Left ventricle myocardium inferior (tissue), 1 donor: ENCODE measurements around the gene MKS1. TPM values are rescaled to one million over a fixed set of nuclear protein-coding genes. Genes with fewer than 3 reads are reported as not detected.

Experiments used
- DNase-seq: peaks from one replicate; pipeline ENCODE4 v3.0.0-alpha.2; 2020
- H3K27ac ChIP-seq: fragments of 200-600 bp; replicated peaks from 2 replicates; pipeline ENCODE4 v1.8.0; 2021
- H3K27me3 ChIP-seq: fragments of 200-600 bp; 2 replicates; pipeline ENCODE4 v1.8.0; 2021; ENCODE audit warnings: low read depth
- H3K36me3 ChIP-seq: fragments of 200-600 bp; 2 replicates; pipeline ENCODE4 v1.8.0; 2021
- H3K4me1 ChIP-seq: fragments of 200-600 bp; 2 replicates; pipeline ENCODE4 v1.8.0; 2021
- H3K4me3 ChIP-seq: fragments of 200-600 bp; 2 replicates; pipeline ENCODE4 v1.8.0; 2021; ENCODE audit warnings: mild to moderate bottlenecking, moderate library complexity
- H3K9me3 ChIP-seq: fragments of 200-600 bp; replicated peaks from 2 replicates; pipeline ENCODE4 v1.8.0; 2021
- intact Hi-C: fragments of 100-400 bp; cut with micrococcal nuclease; formaldehyde crosslinking; loops from one replicate; pipeline ENCODE4 v1.11.0; 2022
- long read RNA-seq: library from polyadenylated mRNA; unstranded; transcript quantifications from one replicate; pipeline ENCODE4 v2.0.0, GENCODE V29; 2021
- total RNA-seq: library from RNA; stranded (reverse); fragmentation: NEBNext Ultra II Directional; extraction: Animal tissue kit (Norgen Biotek cat#: 25700); gene quantifications from one replicate; pipeline ENCODE4 v1.2.1, GENCODE V29; 2021
- TF ChIP-seq, protein P1 (sequence below): fragments of 200-600 bp; IDR thresholded peaks from 2 replicates; pipeline ENCODE4 v1.8.0; 2021; ENCODE audit warnings: antibody characterized with exemption, mild to moderate bottlenecking, borderline replicate concordance
- donor health status: DM: no; HTN: yes; CAD: no; lungs with severe emphysema.

The MKS1 gene
- total RNA-seq: 10.8 TPM
- long read RNA-seq, transcript MKS1-202 (18 exons, 2,397 nt): major isoform, 20 of 31 reads
- long read RNA-seq, partial matches to known transcripts: 3 of 31 reads
- long read RNA-seq, other reads (novel, unspliced or antisense): 8 of 31 reads

GRCh38 chr17:58219007-58219788, at the start of gene MKS1:
MKS1 (minus strand) TSS chr17:58219255; CDS start chr17:58219230, 25 bp downstream.
- peaks cover 17% of the 10 kb centered on the region for H3K4me1 ChIP-seq
- TF ChIP-seq, protein P1, sequence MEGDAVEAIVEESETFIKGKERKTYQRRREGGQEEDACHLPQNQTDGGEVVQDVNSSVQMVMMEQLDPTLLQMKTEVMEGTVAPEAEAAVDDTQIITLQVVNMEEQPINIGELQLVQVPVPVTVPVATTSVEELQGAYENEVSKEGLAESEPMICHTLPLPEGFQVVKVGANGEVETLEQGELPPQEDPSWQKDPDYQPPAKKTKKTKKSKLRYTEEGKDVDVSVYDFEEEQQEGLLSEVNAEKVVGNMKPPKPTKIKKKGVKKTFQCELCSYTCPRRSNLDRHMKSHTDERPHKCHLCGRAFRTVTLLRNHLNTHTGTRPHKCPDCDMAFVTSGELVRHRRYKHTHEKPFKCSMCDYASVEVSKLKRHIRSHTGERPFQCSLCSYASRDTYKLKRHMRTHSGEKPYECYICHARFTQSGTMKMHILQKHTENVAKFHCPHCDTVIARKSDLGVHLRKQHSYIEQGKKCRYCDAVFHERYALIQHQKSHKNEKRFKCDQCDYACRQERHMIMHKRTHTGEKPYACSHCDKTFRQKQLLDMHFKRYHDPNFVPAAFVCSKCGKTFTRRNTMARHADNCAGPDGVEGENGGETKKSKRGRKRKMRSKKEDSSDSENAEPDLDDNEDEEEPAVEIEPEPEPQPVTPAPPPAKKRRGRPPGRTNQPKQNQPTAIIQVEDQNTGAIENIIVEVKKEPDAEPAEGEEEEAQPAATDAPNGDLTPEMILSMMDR: peak; percentile 84
- H3K27ac ChIP-seq: peak within 1 kb of the TSS; percentile 84
- peaks cover 24% of the 10 kb centered on the region for H3K36me3 ChIP-seq
- H3K9me3 ChIP-seq: no peaks in the 10 kb centered on the region
- peaks cover 14% of the 10 kb centered on the region for H3K27me3 ChIP-seq
- peak within 1 kb of the TSS; percentile 82 for H3K4me3 ChIP-seq
- intact Hi-C loops: no loop called here
- peak; percentile 95 for DNase-seq

- TF ChIP-seq, protein P1: no peak
- H3K27ac ChIP-seq: no peak overlapping the region
- H3K4me1 ChIP-seq: no peaks in the 10 kb centered on the region
- DNase-seq: no peak
- intact Hi-C loops: no loop called here
- no peaks in the 10 kb centered on the region for H3K36me3 ChIP-seq
- peaks cover 81% of the 10 kb centered on the region for H3K27me3 ChIP-seq
- H3K9me3 ChIP-seq: no peaks in the 10 kb centered on the region
- H3K4me3 ChIP-seq: no peak overlapping the region
Measured at GRCh38 chr17:58268326-58268725, 49.3 kb upstream of the MKS1 start.

GRCh38 chr17:58267347-58268324, 48.6 kb upstream of the MKS1 start:
- no peak overlapping the region for H3K27ac ChIP-seq
- peaks cover 81% of the 10 kb centered on the region for H3K27me3 ChIP-seq
- intact Hi-C loops: no loop called here
- H3K4me1 ChIP-seq: no peaks in the 10 kb centered on the region
- no peak overlapping the region for H3K4me3 ChIP-seq
- H3K36me3 ChIP-seq: no peaks in the 10 kb centered on the region
- no peak for DNase-seq
- TF ChIP-seq, protein P1: no peak
- no peaks in the 10 kb centered on the region for H3K9me3 ChIP-seq

DNA sequence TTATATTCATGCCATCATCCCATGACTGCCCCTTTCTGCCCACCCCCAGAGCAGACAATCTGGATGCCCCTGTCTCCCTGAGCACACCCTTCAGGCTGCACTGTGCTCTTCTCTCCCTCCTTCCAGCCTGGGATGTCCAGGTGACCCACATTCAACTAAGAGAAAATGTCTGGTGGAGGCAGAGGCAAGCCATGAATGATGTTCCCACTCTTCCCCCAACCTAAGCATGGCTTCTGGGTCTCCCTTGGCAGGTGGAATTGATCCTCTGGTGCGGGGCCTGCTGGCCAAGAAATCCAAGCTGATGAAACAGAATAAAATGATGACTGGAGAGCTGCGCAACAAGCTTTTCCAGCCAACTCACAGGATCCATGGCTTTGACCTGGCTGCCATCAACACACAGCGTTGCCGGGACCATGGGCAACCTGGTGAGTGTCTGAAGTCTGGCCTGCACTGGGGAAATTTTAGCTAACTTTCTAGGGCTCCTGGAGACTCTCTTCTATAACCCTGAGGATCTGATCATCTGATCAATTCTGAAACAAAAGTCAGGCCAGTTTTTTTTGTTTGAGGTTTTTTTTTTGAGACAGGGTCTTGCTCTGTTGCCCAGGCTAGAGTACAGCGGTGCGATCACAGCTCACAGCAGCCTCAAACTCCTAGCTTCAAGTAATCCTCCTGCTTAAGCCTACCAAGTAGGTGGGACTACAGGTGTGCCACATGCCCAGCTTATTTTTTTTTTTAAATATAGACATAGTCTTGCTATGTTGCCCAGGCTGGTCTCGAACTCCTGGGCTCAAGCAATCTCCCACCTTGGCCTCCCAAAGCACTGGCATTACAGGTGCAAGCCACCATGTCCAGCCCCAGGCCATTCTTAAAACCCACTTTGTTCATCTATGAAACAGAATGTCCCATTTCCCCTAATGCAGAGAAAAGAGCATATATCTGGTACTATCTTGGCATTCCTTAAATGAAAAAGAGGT, 47.1 kb upstream of the MKS1 start:
- H3K4me3 ChIP-seq: no peak overlapping the region
- intact Hi-C loops: no loop called here
- H3K27me3 ChIP-seq: peaks cover 92% of the 10 kb centered on the region
- TF ChIP-seq, protein P1: no peak
- no peak overlapping the region for H3K27ac ChIP-seq
- no peak for DNase-seq
- no peaks in the 10 kb centered on the region for H3K36me3 ChIP-seq
- no peaks in the 10 kb centered on the region for H3K4me1 ChIP-seq
- H3K9me3 ChIP-seq: no peaks in the 10 kb centered on the region
